Neural progenitor cell (in vitro differentiated cells): ENCODE results near the gene SLC35E2B. TPM values are rescaled to one million over a fixed set of nuclear protein-coding genes. Genes with fewer than 3 reads are reported as not detected.

Experiments
- DNase-seq: peaks from one replicate; pipeline ENCODE4 v3.0.0-alpha.2; 2016; ENCODE audit warnings: low spot score
- H2AFZ ChIP-seq: fragments of 200-600 bp; sonication (generic); replicated peaks from 2 replicates; pipeline ENCODE4 v1.6.1; 2016; ENCODE audit warnings: antibody characterized with exemption
- H3F3A ChIP-seq: fragments of 200-600 bp; sonication (generic); 2 replicates; pipeline ENCODE4 v1.6.1; 2016; ENCODE audit warnings: antibody characterized with exemption, low read depth
- H3K27ac ChIP-seq: fragments of 200-600 bp; sonication (generic); 2 replicates; pipeline ENCODE4 v1.5.1; 2016; ENCODE audit warnings: mild to moderate bottlenecking
- H3K27me3 ChIP-seq: fragments of 200-600 bp; sonication (generic); 2 replicates; pipeline ENCODE4 v1.6.1; 2016; ENCODE audit warnings: mild to moderate bottlenecking, moderate library complexity
- H3K36me3 ChIP-seq: fragments of 200-600 bp; sonication (generic); 2 replicates; pipeline ENCODE4 v1.5.1; 2016
- H3K4me1 ChIP-seq: fragments of 200-600 bp; sonication (generic); 2 replicates; pipeline ENCODE4 v1.6.1; 2016; ENCODE audit warnings: mixed run types
- H3K4me2 ChIP-seq: fragments of 200-600 bp; sonication (generic); 2 replicates; pipeline ENCODE4 v1.6.1; 2016
- H3K4me3 ChIP-seq: fragments of 200-600 bp; sonication (generic); 2 replicates; pipeline ENCODE4 v1.5.1; 2016
- H3K79me2 ChIP-seq: fragments of 200-600 bp; sonication (generic); 2 replicates; pipeline ENCODE4 v1.6.1; 2016; ENCODE audit warnings: low read depth
- H3K9ac ChIP-seq: fragments of 200-600 bp; sonication (generic); 2 replicates; pipeline ENCODE4 v1.6.1; 2016
- H3K9me3 ChIP-seq: fragments of 200-600 bp; sonication (generic); 2 replicates; pipeline ENCODE4 v1.5.1; 2016; ENCODE audit warnings: low read depth
- H4K20me1 ChIP-seq: fragments of 200-600 bp; sonication (generic); 2 replicates; pipeline ENCODE4 v1.6.1; 2016; ENCODE audit warnings: low read depth
- H3K27ac Mint-ChIP-seq: 3 replicates; pipeline ENCODE4 v1.8.0; 2021; ENCODE audit warnings: mixed read lengths
- H3K27me3 Mint-ChIP-seq: 2 replicates; pipeline ENCODE4 v1.8.0; 2022; ENCODE audit warnings: low read depth, mild to moderate bottlenecking, inconsistent platforms, moderate library complexity, mixed read lengths; ENCODE audit not compliant: insufficient read depth
- H3K36me3 Mint-ChIP-seq: 3 replicates; pipeline ENCODE4 v1.8.0; 2021; ENCODE audit warnings: mixed read lengths
- H3K4me1 Mint-ChIP-seq: 3 replicates; pipeline ENCODE4 v1.8.0; 2021; ENCODE audit warnings: mixed read lengths
- H3K4me3 Mint-ChIP-seq: 3 replicates; pipeline ENCODE4 v1.8.0; 2021; ENCODE audit warnings: mild to moderate bottlenecking, moderate library complexity, mixed read lengths
- H3K9me3 Mint-ChIP-seq: 3 replicates; pipeline ENCODE4 v1.8.0; 2020; ENCODE audit warnings: mixed read lengths
- CTCF ChIP-seq: fragments of 200-600 bp; sonication (generic); IDR thresholded peaks from 2 replicates; pipeline ENCODE4 v1.5.1; 2017; ENCODE audit warnings: antibody characterized with exemption, mild to moderate bottlenecking
- EZH2 ChIP-seq: fragments of 200-600 bp; sonication (generic); IDR thresholded peaks from 2 replicates; pipeline ENCODE4 v1.6.1; 2017; ENCODE audit warnings: antibody characterized with exemption, mild to moderate bottlenecking, moderate library complexity
- EZH2phosphoT487 ChIP-seq: fragments of 200-600 bp; sonication (generic); IDR thresholded peaks from 2 replicates; pipeline ENCODE4 v1.6.1; 2017; ENCODE audit warnings: antibody characterized with exemption
- total RNA-seq: library from RNA; depleted of rRNA; stranded (reverse); fragments of >200 nt; gene quantifications from 2 replicates; pipeline ENCODE4 v1.2.3, GENCODE V29; 2015; ENCODE audit warnings: low replicate concordance

SLC35E2B gene
- total RNA-seq, 1 donor from 2014 or later, result 49.4 TPM

DNA sequence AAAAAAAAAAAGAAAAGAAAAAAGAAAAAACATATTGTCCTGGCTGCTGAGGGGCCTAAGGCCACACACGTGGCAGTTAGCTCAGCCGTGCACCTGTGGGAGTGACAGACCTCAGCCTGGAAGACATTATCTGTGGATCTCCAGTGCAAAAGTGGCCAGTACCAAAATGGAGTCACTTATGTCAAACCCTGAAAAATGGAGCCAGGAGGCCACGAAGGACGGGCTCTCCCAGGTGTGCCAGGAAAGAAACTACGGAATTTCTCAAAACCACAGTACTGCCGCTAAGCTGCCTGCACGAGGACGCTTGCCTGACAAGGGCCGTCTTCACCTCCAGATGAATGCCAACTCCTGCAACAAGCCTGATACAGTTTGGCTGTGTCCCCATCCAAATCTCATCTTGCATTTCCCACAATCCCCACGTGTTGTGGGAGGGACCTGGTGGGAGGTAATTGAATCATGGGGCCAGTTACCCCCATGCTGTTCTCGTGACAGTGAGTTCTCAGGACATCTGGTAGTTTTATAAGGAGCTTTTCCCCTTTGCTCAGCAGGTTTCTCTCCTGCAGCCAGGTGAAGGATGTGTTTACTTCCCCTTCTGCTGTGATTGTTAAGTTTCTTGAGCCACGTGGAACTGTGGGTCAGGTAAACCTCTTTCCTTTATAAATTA is 82.6 kb downstream of the SLC35E2B start:
- peaks cover 6% of the 10 kb centered on the region for H3K4me1 ChIP-seq
- no peak for DNase-seq
- no peak overlapping the region for H3K4me3 ChIP-seq
- Mint-ChIP-seq H3K9me3 (no peaks in the 10 kb centered on the region), H3K4me1 (peaks cover 19% of the 10 kb centered on the region), H3K36me3 (peaks cover 6% of the 10 kb centered on the region), H3K27ac (no peak overlapping the region), H3K4me3 (no peak overlapping the region), H3K27me3 (peaks cover 2% of the 10 kb centered on the region)
- H3K9me3 ChIP-seq, result no peaks in the 10 kb centered on the region
- no peaks in the 10 kb centered on the region for H3K27me3 ChIP-seq
- no peak overlapping the region for H3K9ac ChIP-seq
- H3F3A ChIP-seq, result peaks cover 11% of the 10 kb centered on the region
- no peaks in the 10 kb centered on the region for H3K36me3 ChIP-seq
- no peak overlapping the region for H2AFZ ChIP-seq
- peaks cover 18% of the 10 kb centered on the region for H4K20me1 ChIP-seq
- H3K79me2 ChIP-seq, result peaks cover 18% of the 10 kb centered on the region
- H3K27ac ChIP-seq, result no peak overlapping the region
- no peak overlapping the region for H3K4me2 ChIP-seq
- TF ChIP-seq CTCF (no peak), EZH2phosphoT487 (no peak), EZH2 (no peak)

Other genes starting within 250 kb of the SLC35E2B start
- gene ATAD3C, start 243.1 kb downstream of the SLC35E2B start, total RNA-seq, result not detected in 2 replicates
- 9.3 and 21.1 TPM in 2 replicates for gene ATAD3B, start 221.0 kb downstream of the SLC35E2B start, total RNA-seq
- gene ATAD3A, start 180.6 kb downstream of the SLC35E2B start, total RNA-seq, result 7.8 and 25.1 TPM in 2 replicates
- 8.0 and 13.3 TPM in 2 replicates for gene TMEM240, start 152.2 kb downstream of the SLC35E2B start, total RNA-seq
- 82.5 and 94.1 TPM in 2 replicates for gene SSU72, start 117.9 kb downstream of the SLC35E2B start, total RNA-seq
- gene FNDC10, start 92.7 kb downstream of the SLC35E2B start, total RNA-seq, result 2.5 and 7.8 TPM in 2 replicates
- 7.5 and 71.6 TPM in 2 replicates for gene MIB2, start 77.3 kb downstream of the SLC35E2B start, total RNA-seq
- 4.2 and 4.7 TPM in 2 replicates for gene MMP23B, start 60.6 kb downstream of the SLC35E2B start, total RNA-seq
- 12.6 and 16.9 TPM in 2 replicates for gene CDK11B, start 33.8 kb downstream of the SLC35E2B start, total RNA-seq
- gene CDK11A, start 31.6 kb upstream of the SLC35E2B start, total RNA-seq, result 6.6 and 16.6 TPM in 2 replicates
- gene NADK, start 85.7 kb upstream of the SLC35E2B start, total RNA-seq, result 37.8 and 56.9 TPM in 2 replicates
- 175 and 197 TPM in 2 replicates for gene GNB1, start 198.3 kb upstream of the SLC35E2B start, total RNA-seq
- 0.53 TPM in 1 of 2 replicates, not detected in the other for gene CALML6, start 222.5 kb upstream of the SLC35E2B start, total RNA-seq
- 2.9 and 7.4 TPM in 2 replicates for gene TMEM52, start 226.5 kb upstream of the SLC35E2B start, total RNA-seq